ENCODE data around the gene ST7. TPM values are rescaled to one million over a fixed set of nuclear protein-coding genes. Genes with fewer than 3 reads are reported as not detected.

Gene ST7
- total and polyA plus RNA-seq, 2 donors (not counting 3 experiments of a cell fraction or from before 2014, with no cell fraction given): 18.6 to 24.9 TPM

DNA sequence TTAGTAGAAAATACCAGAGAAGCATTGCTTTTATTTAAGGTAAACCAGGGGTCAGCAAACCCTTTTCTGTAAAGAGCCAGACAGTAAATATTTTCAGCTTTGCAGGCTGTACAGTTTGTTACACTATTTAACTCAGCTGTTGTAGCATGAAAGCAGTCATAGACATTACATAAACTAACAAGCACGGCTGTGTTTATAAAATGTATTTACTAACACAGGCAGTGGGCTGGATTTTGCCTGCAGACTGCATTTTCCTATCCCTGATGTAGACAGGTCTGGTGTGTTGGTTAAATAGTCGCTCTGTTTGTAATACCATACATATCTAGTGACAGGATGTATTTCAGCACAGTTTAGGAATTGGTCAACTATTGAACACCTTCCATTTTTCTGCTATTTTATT is 129.3 kb downstream of the ST7 start:
- TF ChIP-seq MYC (IDR thresholded peaks at IDR 0.05; ENCODE audit: low read depth, low read length): no peak
- TF ChIP-seq, protein P1, sequence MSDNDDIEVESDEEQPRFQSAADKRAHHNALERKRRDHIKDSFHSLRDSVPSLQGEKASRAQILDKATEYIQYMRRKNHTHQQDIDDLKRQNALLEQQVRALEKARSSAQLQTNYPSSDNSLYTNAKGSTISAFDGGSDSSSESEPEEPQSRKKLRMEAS (IDR thresholded peaks at IDR 0.05; ENCODE audit: insufficient read depth, insufficient read length): no peak
- no peak for TF ChIP-seq POLR2AphosphoS5 (IDR thresholded peaks at IDR 0.05; ENCODE audit: insufficient read depth, low read depth, low read length)
- TF ChIP-seq EZH2 (IDR thresholded peaks at IDR 0.05; ENCODE audit: borderline replicate concordance, low read depth, low read length, severe bottlenecking): no peak
- TF ChIP-seq JUN (IDR thresholded peaks at IDR 0.05; ENCODE audit: borderline replicate concordance, insufficient read depth, insufficient read length, low read depth): no peak
- TF ChIP-seq, protein P2, sequence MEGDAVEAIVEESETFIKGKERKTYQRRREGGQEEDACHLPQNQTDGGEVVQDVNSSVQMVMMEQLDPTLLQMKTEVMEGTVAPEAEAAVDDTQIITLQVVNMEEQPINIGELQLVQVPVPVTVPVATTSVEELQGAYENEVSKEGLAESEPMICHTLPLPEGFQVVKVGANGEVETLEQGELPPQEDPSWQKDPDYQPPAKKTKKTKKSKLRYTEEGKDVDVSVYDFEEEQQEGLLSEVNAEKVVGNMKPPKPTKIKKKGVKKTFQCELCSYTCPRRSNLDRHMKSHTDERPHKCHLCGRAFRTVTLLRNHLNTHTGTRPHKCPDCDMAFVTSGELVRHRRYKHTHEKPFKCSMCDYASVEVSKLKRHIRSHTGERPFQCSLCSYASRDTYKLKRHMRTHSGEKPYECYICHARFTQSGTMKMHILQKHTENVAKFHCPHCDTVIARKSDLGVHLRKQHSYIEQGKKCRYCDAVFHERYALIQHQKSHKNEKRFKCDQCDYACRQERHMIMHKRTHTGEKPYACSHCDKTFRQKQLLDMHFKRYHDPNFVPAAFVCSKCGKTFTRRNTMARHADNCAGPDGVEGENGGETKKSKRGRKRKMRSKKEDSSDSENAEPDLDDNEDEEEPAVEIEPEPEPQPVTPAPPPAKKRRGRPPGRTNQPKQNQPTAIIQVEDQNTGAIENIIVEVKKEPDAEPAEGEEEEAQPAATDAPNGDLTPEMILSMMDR (IDR thresholded peaks at IDR 0.05; ENCODE audit: extremely low read depth in 1 of 2, insufficient read depth in 1 of 2, low read depth in 1 of 2, low read length in 2 of 2): no peak
- no peak for TF ChIP-seq FOS (IDR thresholded peaks at IDR 0.05; ENCODE audit: borderline replicate concordance, insufficient read depth, low read length)
- Histone ChIP-seq H4K20me1 (replicated peaks; ENCODE audit: control insufficient read depth, extremely low read depth, insufficient read depth, low read length) (no peaks in the 10 kb centered on the region), H3K36me3 (ENCODE audit: control insufficient read depth in 2 of 2, extremely low read depth in 1 of 2, insufficient read depth in 2 of 2, low read length in 2 of 2) (no peaks in the 10 kb centered on the region), H3K4me1 (ENCODE audit: control insufficient read depth, extremely low read depth, insufficient read depth, low read length) (peaks cover 4% of the 10 kb centered on the region), H3K4me3 (replicated peaks in 1 of 3; ENCODE audit: insufficient read depth in 1 of 3, low read depth in 1 of 3, low read length in 3 of 3) (no peak overlapping the region), H3K79me2 (ENCODE audit: control insufficient read depth, insufficient read depth, low read length) (peaks cover 1% of the 10 kb centered on the region), H3K27me3 (ENCODE audit: control insufficient read depth in 2 of 2, insufficient read depth in 2 of 2, low read length in 2 of 2) (no peaks in the 10 kb centered on the region), H3K9me3 (replicated peaks; ENCODE audit: control insufficient read depth, insufficient read depth, low read length) (no peaks in the 10 kb centered on the region), H3K27ac (ENCODE audit: insufficient read depth, low read depth, low read length) (no peak overlapping the region), H3K9ac (replicated peaks; ENCODE audit: extremely low read depth, insufficient read depth, low read length) (no peak overlapping the region), H3K9me1 (replicated peaks; ENCODE audit: control insufficient read depth, extremely low read depth, insufficient read depth, low read length) (no peaks in the 10 kb centered on the region), H2AFZ (ENCODE audit: low read depth, low read length) (no peak overlapping the region), H3K4me2 (ENCODE audit: insufficient read depth, low read length) (no peak overlapping the region)
- DNase-seq (ENCODE audit: low read depth, low spot score): no peak
- FAIRE-seq: no peak
- CTCF ChIA-PET: interaction anchor here (1.0 to 1.9 kb wide), 2 partner anchors 10 to 36 kb away, joined by 3 to 7 read pairs; no protein-coding TSS in a partner anchor
- intact Hi-C loops (cut with micrococcal nuclease) (no loop called here), dilution Hi-C loops (cut with MboI; ENCODE audit: extremely low pct_ligation_motif_present, low sequenced_read_pairs) (no loop called here)
- POLR2A ChIA-PET: interaction anchor here (0.5 kb wide), 1 partner anchor 10 kb away, joined by 3 read pairs; no protein-coding TSS in a partner anchor
- no TSS peak for BruUV-seq (replicated peaks)

Measured in endothelial cell of umbilical vein (primary cell).